HG03095 (cell line): ENCODE data around the gene TNFRSF25.
"Not testable (repeated sequence)": the region's sequence is repeated elsewhere in the genome, so short reads cannot be mapped to it uniquely, and the experiment has no call there.

ENCODE experiments used
- ATAC-seq: cut with Tn5 transposase; IDR thresholded peaks from one replicate; pipeline ENCODE4 v1.9.1; 2021; ENCODE audit warnings: moderate library complexity; ENCODE audit not compliant: unreplicated experiment

TNFRSF25 gene

GRCh38 chr1:6502000-6502891, 36.3 kb upstream of the TNFRSF25 start:
- no peak for ATAC-seq

- ATAC-seq = no peak
Observed at GRCh38 chr1:6501279-6501813, 35.4 kb upstream of the TNFRSF25 start.

GRCh38 chr1:6500544-6501278, 34.7 kb upstream of the TNFRSF25 start:
- ATAC-seq = no peak

- ATAC-seq = no peak
Observed at GRCh38 chr1:6499296-6499695, 33.3 kb upstream of the TNFRSF25 start.

- ATAC-seq = no peak
Observed at GRCh38 chr1:6498576-6499111, 32.7 kb upstream of the TNFRSF25 start.

- ATAC-seq = no peak
Observed at GRCh38 chr1:6497867-6498575, 32.0 kb upstream of the TNFRSF25 start.

GRCh38 chr1:6497215-6497866, 31.4 kb upstream of the TNFRSF25 start:
- ATAC-seq = no peak

- ATAC-seq = no peak
Observed at GRCh38 chr1:6496890-6497214, 30.9 kb upstream of the TNFRSF25 start.

GRCh38 chr1:6496365-6496721, 30.4 kb upstream of the TNFRSF25 start:
- ATAC-seq = no peak

- no peak for ATAC-seq
Observed at GRCh38 chr1:6495540-6496364, 29.8 kb upstream of the TNFRSF25 start.

GRCh38 chr1:6495041-6495441, 29.1 kb upstream of the TNFRSF25 start:
- no peak for ATAC-seq

GRCh38 chr1:6494627-6495026, 28.7 kb upstream of the TNFRSF25 start:
- ATAC-seq = no peak

GRCh38 chr1:6493834-6494223, 27.9 kb upstream of the TNFRSF25 start:
- ATAC-seq = not testable (repeated sequence)

GRCh38 chr1:6491966-6492365, 26.0 kb upstream of the TNFRSF25 start:
- ATAC-seq = no peak

GRCh38 chr1:6491480-6491962, 25.5 kb upstream of the TNFRSF25 start, which contains the start of gene PLEKHG5:
Gene PLEKHG5 (minus strand): TSS chr1:6491667. CDS start chr1:6477571, 14,096 bp downstream.
- no peak for ATAC-seq

- no peak for ATAC-seq
Observed at GRCh38 chr1:6491081-6491449, 25.1 kb upstream of the TNFRSF25 start.

- ATAC-seq = no peak
Observed at GRCh38 chr1:6490181-6491080, 24.5 kb upstream of the TNFRSF25 start.

GRCh38 chr1:6489799-6490180, 23.8 kb upstream of the TNFRSF25 start:
- no peak for ATAC-seq

GRCh38 chr1:6489383-6489765, 23.4 kb upstream of the TNFRSF25 start:
- ATAC-seq = no peak
